Measurements from ENCODE around the gene FBXW7.

GRCh38 chr4:152523731-152524130 lies 12.2 kb downstream of the FBXW7 start:
- no peak for TF ChIP-seq POLR2A (IDR thresholded peaks at IDR 0.05)
- no peak for TF ChIP-seq CTCF (IDR thresholded peaks at IDR 0.05)

Data from body of pancreas (tissue), 4 donors.